NCI-H2029 treated with DMSO at 0.1 percent for 48 hours (cell line): Measurements from ENCODE around the gene MFN2.

ENCODE experiments used
- DNase-seq: peaks from one replicate; lab custom pipeline; 2025; lab: John Stamatoyannopoulos, UW

MFN2 gene

DNA sequence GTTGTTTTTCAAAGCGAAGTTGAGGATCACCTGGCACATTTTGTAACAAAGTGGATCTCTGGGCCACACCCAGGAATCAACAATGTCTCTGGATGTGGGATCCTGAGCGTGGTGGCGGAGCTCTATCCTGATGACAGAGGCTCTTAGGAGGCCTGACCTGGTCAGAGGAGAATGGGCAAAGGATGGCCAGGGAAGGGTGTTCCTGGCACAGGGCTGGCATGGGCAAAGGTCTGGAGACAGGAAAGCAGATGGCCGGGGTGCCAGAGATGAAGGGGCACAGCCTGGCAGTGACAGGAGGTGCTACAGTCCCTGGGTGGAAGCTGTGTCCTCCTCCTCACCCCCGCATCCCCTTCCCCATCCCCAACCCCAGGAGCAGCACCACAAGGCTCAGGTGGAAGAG lies 20.0 kb upstream of the MFN2 start:
- no peak for DNase-seq

DNA sequence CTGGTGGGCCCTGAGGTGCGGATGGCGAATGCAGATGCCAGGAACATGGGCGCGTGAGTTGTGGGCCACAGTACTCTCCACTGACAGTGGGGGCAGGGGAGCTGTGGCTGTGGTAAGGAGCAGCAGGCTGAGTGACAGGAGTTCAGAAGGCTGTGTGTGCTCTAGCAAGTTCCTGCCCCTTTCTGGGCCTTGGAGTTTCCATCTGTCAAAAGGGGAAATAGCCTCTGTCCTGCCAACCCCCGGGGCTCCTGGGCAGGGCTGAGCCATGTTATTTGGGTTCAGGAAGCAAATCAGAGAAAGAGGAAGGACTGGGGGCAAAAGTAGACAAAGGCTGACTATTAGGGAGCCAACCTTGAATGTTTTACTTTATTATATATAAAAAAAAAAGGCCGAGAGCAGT lies 19.5 kb upstream of the MFN2 start:
- no peak for DNase-seq

DNA sequence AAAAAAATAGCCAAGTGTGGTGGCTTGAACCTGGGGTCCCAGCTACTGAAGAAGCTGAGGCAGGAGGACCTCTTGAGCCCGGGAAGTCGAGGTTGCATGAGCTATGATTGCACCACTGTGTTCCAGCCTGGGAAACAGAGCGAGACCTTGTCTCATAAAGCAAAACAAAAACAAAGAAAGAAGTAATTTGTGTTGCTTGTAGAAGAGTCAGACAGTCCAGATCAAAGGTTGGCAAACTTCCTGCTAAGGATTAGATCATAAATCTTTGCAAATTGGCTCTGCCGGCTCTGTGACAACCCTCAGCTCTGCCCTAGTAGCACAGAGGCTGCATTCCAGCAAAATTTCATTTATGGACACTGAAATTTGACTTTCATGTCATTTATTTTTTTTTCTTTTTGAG lies 19.0 kb upstream of the MFN2 start:
- DNase-seq, result no peak

DNA sequence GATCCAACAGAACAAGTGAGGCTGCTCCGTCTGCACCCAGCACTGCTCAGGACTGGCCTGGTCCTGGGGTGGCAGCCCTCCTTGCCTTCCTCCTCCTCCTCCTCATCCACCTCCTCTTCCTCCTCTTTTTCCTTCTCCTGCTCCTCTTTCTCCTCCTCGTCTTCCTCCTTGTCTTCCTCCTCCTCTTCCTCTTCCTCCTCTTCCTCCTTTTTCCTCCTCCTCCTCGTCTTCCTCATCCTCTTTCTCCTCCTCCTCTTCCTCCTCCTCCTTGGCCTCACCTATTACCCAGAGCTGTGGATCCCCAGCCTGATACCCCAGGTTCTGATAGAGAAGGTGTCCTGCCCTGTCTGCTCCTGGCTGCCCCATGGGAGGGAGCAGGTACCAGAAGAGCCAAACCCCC lies 16.6 kb upstream of the MFN2 start:
- DNase-seq, result no peak

DNA sequence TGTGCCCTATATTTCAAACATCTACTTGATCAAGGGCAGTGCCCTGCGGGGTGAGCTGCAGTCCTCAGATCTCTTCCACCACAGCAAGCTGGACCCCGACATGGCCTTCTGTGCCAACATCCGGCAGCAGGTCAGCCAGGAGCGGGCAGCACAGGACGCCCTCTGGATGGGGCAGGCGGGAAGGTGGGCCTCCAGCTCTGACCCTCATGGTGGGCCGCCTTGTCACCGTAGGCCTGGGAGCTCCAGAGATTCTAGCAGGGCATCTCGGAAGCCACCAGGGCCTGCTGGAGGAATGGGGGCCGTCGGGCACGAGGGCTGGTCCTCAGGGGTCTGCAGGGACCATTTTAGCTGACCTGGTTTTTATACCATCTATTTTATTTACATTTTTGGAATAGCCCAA lies 15.6 kb upstream of the MFN2 start:
- DNase-seq, result no peak

DNA sequence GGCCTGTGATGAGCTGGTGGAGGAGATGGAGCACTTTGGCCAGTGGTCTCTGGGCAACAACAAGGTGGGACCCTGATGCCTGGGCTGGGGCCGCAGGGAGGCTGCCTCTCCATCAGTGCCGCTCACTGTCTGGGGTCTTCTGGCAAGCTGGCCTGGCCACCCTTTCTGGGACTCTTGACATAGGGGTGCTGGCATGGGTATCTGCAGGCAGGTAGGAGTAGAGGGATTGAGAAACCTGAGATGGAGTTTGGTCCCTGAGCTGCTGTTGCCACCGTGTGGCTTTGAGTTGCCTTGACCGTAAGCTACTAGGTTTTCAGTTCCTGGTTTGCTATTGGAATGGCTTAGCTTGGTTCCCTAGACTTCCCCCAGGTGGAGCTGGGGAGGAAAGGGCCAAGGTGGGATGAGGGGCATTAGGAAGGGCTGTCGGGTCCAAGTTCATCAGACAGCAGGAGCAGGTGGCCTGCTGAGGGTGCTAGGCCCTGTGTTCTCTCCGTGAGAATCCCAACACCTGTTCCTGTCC lies 13.2 kb upstream of the MFN2 start:
- peak; percentile 69 for DNase-seq

DNA sequence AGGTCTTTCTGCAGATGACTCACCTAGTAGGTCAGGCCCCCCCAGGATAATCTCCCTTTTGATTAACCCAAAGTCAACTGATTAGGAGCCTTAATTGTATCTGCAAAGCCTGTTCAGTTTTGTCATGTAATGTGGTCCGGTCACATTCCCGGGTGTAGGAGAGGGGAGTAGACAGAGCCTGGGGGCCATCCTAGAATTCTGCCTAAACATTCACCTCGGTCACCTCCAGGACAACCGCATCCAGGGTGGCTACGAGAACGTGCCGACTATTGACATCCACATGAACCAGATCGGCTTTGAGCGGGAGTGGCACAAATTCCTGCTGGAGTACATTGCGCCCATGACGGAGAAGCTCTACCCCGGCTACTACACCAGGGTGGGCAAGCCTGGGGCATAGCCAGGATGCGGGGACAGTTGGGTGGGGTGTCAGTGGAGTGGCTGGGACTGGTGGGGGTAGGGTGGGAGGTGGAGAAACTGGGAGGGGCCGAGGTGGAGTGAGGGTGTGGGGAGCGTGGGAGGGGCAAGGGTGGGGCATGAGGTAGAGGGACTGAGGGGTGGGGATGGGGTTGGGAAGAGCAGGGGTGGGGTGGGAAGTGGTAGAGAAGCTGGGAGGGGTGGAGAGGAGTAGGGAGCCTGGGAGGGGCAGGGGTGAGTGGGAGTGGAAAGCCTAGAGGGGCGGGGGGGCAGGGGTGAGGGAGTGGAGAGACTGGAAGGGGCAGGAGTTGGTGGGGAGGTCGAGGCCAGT lies 9.6 kb upstream of the MFN2 start:
- no peak for DNase-seq

DNA sequence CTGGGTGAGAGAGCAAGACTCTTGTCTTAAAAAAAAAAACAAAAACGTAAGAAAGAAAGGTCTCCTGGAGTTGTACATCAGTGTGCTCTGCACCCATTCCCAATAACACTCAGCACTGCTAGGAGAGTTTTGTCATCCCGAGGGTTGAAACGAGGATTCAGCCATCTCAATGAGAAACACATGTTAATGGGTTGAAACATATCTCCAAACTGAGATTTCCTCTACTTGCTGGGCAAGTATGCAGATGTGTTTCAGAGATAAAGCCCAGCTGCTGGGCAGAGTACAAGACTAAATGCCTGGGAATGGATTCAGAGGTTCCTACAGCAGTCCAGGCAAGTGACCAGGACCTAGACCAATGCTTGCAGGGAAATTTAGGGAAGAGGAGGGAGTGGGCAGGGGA lies 2.6 kb upstream of the MFN2 start:
- DNase-seq, result no peak

DNA sequence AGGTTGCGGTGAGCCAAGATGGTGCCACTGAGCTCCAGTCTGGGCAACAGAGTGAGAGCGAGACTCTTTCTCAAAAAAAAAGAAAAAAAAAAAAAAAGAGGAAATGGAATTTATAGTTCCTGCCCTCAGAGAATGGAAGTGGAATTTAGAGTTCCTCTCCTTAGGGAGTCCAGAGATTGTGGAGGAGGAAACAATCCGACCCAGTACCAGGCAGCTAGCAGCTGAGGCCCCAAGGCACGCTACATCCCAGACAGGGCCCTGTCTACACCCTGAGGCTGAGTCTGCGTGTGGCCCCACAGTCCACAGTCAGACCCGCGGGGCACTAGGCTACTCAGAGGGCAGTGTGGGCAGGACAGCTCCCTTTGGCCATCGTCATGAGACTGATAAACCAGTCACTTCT lies 1.9 kb upstream of the MFN2 start:
- no peak for DNase-seq

DNA sequence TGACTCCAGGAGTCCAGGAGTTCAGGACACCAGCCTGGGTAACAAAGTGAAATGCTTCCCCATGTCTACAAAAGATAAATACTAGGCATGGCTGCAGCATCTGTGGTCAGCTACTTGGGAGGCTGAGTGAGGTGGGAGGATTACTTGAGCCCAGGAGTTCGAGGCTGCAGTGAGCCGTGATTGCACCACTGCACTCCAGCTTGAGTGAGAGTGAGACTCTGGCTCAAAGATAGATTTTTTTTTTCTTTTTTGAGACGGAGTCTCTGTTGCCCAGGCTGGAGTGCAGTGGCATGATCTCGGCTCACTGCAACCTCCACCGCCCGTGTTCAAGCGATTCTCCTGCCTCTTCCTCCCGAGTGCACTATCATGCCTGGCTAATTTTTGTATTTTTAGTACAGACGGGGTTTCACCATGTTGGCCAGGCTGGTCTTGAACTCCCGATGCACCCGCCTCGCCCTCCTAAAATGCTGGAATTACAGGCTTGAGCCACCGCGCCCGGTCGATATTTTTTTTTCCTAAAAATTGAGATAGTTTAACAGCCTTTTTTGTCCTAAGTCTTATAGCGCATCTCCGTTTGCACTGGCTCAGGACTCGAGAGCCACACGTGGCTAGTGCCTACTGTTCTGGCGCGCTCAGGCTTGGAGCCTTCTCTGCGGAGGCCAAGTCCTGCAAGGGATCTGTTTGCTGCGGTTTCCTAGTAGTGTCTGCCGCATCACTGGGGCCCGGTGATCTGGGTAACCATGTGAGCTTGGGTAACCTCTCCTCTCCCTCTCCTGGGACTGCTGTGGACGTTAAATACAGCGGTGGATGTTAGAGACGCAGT lies 1.0 kb upstream of the MFN2 start:
- DNase-seq, result no peak

DNA sequence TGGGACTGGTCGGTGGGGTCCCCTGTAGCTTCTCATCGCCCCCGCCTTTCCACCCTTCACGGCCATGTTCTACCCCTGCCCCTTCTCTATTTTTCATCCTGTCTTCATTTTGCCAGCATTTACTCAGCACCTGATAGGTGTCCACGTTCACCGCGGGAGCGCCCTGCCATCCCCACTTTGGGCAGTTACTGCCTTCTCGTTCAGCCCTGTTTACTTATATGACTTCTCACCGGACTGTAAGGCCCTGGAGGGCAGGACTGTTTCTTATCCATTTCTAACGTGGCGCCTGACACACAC lies 380 bp downstream of the MFN2 start:
- no peak for DNase-seq

DNA sequence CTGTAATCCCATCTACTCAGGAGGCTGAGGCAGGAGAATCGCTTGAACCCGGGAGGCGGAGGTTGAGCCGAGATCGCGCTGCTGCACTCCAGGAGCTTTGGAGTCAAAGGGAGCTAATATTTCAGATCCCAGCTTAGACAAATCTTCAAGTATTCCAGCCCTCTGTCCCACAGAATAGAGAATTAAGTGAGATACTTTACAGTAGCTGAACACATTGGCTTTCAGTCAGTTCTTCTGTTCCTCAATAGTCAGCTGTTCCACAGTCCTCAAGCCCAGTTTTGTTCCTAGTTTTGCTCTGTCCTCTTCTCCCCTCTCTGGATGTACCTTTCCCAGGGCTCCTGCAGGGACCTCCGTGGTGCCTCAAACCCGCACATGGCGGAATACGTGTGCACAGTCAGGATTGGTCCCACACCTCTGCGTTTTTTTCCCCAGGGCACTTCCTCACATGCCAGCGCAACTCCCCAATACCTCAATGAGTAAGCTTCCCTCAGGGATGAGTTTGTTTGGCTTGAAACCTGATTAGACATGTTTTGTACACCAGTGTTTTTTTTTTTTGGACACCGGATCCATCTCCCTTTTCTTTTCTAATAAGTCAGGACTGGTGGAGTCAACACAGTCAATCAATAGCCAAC lies 1.2 kb downstream of the MFN2 start:
- no peak for DNase-seq

DNA sequence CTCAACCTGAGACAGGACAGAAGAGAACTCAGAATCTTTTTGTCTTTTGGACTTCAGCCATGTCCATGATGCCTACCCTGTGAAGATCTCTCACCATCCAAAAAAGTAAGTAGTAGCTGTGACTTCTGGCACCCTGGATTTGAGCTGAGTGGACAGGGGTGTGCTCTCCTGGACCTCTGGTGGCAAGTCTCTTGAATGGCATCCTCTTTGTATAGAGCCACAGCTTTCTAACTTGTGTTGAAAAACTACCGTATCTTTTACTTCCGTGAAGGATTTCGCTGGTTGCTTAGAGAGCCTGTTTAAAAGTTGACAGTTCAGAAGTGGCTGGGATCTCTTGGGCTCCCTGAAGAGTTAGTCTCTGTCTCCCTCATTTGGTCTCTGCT lies 1.8 kb downstream of the MFN2 start:
- DNase-seq, result no peak

DNA sequence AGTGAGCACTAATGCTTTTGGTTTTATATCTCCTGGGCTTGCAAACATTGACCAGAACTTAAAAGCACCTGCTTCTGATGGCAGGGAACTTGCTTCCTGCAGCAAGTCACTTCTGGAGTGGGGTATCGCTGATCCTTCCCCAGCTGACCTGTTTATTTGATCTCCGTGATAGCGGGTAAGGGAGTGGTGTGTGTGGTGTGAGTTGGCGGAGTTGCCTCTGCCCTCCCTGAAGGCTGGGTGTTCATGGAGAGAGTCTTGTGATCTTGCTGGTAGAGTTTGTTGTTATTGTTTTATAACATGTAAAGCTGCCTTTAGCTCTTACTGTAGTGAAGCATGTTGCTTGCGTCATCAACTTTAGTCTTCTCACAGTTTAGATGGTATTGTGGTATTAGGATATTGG lies 3.9 kb downstream of the MFN2 start:
- DNase-seq, result no peak

DNA sequence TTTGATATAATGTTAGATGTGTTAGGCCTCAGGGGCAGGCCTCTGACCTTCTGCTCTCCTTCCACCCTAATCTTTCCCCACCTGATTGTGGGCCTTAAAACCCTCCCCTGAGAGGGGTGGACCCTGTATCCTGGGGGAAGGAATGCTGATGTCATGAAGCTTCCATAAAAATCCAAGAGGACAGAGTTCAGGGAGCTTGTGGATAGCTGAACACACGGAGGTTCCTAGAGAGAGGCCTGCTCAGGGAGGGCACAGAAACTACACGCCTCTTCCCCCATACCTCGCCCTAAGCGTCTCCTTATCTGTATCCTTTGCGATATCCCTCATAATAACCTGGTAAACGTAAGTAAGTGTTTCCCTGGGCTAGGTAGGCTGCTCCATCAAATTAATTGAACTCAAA lies 4.3 kb downstream of the MFN2 start:
- no peak for DNase-seq

DNA sequence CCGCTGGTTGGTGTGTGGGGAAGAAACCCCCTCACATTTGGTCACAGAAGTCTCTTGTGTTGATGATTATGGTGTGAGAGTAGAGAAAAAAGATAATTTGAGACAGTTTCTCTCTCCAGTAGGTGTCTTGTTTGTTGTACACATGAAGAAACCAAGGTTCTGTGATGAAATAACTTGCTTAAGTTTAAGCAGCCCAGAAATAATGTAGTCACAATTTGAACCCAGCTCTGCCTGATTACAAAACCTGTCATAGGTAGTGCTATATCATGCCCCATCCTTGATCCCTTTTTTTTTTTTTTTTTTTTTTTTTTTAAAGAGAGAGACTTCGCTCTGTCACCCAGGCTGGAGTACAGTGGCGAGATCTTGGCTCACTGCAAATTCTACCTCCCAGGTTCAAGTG lies 4.9 kb downstream of the MFN2 start:
- no peak for DNase-seq

DNA sequence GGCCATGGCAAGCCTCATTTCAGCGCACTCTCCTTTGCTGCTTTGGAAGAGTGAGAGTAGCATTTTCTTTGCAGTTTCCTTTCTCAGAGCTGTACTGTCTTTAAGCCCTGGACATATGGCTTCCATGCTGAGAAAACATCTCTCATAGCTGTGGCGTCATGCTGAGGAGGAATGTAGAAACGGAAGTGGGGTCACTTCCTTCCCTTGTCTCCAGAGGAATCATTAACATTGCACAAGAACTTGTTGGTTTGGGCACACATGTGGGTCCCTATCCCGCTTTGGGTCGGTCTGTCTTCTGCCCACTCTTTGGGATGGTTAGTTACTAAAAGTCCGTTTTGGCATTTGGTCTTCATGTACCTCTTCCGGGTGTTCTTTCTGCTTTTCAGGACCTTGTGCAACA lies 5.6 kb downstream of the MFN2 start:
- DNase-seq, result no peak

DNA sequence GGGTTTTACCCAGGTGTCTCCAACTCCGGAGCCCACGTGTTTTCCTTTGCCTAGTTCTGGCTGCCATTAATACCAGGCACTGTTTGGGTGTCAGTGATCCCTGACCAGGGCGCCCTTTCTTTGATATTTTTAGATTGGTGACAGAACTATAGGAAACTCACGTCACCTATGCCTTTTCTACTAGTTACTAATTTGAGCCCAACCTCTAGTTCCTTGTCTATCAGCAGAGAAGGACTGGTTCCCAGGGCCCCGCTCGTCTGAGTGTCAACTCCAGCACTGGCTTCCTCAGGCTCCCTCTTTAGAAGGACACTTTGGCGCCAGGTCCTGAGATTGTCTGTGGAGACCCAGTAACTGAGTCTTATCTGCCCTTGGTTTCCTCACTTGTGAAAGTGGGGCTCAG lies 9.4 kb downstream of the MFN2 start:
- no peak for DNase-seq

DNA sequence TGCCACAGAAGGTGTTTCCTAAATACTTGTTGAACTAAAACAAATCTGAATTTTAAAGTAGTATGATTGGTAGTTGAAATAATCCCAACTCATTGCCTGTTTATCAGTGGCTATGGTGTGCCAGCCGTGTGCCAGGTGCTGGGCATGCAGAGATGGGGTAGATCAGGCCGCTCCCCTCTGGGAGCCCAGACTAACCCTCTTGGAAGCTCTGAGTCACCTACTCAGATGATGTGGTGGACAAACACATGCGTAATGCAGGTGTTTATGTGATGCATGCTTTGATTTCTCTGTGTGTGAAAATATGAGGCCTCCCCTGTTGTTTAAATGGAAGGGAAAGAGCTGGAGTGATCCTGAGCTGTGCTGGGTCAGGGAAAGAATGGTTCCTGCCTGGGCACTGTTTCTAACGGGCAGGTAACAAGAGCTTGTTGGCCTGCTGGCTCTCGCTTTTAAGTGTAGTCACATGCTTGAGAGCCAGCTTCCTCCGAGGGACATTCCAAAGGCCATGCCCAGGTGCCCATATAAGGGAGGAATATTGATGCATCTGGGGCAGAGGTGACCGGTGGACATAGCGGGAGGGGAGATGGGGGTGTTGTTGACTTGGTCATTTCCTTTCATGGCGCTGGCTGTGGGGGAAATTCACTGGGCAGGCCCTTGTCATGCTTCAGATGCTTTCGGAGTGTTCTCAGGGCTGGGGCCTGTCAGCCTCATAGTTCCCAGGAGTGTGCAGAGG lies 10.2 kb downstream of the MFN2 start:
- peak; percentile 53 for DNase-seq

DNA sequence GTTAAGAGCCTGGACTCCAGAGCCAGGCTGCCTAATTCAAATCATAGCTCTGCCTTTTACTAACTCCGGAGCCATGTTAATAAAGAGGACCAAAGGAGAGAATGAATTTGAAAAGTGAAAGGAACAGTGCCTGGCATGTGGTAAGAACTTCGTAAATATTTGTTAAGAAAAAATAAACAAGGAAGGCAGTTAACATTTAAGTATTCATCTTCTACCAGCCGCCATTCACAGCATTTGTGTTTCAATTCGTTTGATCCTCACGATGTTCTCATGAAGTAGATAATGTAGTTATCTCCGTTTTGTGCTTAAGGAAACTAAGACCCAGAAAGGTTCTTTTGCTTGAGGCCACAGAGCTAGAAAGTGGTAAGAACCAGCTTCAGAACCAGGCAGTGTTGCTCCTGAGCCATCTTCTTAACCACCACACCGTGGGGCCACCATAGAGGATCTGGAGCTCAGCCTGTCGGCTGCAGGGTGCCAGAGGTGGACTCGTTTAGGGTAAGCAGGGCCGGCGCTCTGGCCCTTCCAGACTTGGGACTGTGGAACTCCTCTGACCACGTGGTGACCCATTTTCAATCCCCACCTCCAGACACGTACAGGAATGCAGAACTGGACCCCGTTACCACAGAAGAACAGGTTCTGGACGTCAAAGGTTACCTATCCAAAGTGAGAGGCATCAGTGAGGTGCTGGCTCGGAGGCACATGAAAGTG lies 11.9 kb downstream of the MFN2 start:
- no peak for DNase-seq

DNA sequence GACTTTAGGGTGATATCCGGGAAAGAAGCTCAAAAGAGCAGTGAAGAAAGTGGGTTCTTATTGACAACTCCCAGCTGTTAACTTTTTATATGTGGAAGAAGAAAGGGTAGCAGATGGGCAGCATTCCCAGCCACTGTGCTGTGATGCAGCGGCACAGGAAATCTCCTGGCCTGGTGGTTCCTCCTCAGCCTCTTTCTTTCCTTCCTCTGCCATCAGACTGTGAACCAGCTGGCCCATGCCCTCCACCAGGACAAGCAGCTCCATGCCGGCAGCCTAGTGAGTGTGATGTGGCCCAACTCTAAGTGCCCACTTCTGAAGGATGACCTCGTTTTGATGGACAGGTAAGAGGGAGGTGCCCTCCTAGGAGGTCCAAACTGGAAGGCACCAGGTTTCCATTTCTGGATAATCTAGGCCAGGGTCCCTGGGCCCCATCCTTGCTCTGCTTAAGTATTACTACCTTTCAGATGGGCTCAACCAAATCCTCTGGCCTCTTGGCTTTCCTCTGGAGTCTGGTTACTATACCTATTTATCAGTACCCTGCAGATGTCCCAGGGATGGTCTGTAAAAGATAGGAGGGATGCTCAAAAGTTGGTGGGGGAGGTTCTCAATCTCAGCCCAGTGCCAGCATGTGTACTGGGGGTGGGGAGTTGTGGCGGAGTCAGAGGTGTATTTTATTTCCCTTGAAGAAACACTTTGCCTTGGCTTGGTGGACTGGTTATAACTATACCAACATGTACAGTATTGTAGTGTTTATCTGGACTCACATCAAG lies 17.0 kb downstream of the MFN2 start:
- DNase-seq, result no peak
